Subcutaneous adipose tissue (tissue), 4 donors: ENCODE data around the gene EMC10. TPM values are rescaled to one million over a fixed set of nuclear protein-coding genes. Genes with fewer than 3 reads are reported as not detected.

ENCODE experiments used
- total RNA-seq, 4 donors: library from RNA; depleted of rRNA; stranded (reverse); fragments of >200 nt; gene quantifications; one replicate each; pipeline ENCODE4 v1.1.0, GENCODE V29; 2016
- TF ChIP-seq, protein P1 (sequence below): fragments of 450-650 bp; IDR thresholded peaks from one replicate; pipeline ENCODE4 v1.5.1; 2016; ENCODE audit warnings: low read depth, mild to moderate bottlenecking, control low read depth, antibody characterized with exemption, moderate library complexity

Gene EMC10
- total RNA-seq, 4 donors from 2014 or later = 10.9 to 63.4 (median 47.2) TPM

GRCh38 chr19:50462970-50463369 is 13.3 kb upstream of the EMC10 start:
- TF ChIP-seq, protein P1, sequence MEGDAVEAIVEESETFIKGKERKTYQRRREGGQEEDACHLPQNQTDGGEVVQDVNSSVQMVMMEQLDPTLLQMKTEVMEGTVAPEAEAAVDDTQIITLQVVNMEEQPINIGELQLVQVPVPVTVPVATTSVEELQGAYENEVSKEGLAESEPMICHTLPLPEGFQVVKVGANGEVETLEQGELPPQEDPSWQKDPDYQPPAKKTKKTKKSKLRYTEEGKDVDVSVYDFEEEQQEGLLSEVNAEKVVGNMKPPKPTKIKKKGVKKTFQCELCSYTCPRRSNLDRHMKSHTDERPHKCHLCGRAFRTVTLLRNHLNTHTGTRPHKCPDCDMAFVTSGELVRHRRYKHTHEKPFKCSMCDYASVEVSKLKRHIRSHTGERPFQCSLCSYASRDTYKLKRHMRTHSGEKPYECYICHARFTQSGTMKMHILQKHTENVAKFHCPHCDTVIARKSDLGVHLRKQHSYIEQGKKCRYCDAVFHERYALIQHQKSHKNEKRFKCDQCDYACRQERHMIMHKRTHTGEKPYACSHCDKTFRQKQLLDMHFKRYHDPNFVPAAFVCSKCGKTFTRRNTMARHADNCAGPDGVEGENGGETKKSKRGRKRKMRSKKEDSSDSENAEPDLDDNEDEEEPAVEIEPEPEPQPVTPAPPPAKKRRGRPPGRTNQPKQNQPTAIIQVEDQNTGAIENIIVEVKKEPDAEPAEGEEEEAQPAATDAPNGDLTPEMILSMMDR = no peak

DNA sequence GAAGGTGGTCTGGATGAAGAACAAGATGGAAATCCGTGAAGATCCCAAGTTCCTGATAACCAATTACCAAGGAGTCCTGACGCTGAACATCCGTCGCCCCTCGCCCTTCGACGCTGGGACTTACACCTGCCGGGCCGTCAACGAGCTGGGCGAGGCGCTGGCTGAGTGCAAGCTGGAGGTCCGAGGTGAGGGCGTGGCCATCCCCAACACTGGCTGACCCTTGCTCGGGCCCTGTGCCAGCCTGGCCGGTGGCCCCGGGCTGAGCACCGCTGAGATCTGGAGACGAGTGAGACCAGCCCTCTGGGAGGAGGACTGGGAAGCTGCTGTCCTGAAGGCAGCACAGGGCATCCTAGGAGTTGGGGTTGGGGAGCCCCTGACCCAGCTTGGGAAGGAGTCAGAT is 12.0 kb upstream of the EMC10 start:
- TF ChIP-seq, protein P1 = no peak

- TF ChIP-seq, protein P1 = no peak
These were observed 11.3 kb upstream of the EMC10 start for GRCh38 chr19:50465000-50465399.

GRCh38 chr19:50465986-50466705 is 10.2 kb upstream of the EMC10 start:
- TF ChIP-seq, protein P1 = no peak

DNA sequence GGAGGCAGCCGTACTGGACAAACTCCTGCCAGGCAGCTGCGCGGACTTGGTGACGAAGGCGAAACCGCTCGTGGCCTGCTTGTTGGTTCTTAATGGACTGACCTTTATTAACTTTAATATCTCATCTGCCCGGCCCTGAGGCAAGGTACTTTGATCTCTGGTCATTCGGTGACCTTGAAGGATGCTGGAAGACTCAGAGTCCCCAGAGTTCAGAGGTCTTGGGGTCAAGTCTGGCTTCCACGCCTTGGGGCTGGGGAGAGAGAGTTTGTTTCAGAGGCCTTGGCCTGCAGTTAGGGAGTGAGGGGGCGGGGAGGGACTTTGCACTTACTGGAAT is 9.6 kb upstream of the EMC10 start:
- TF ChIP-seq, protein P1 = no peak

- TF ChIP-seq, protein P1 = no peak
These were observed 8.7 kb upstream of the EMC10 start for GRCh38 chr19:50467566-50467965.

- TF ChIP-seq, protein P1 = no peak
These were observed 7.5 kb upstream of the EMC10 start for GRCh38 chr19:50468818-50469217.
